NCI-H146 treated with DMSO at 0.1 percent for 48 hours (cell line): ENCODE measurements around the gene CTSF.
"Not testable (repeated sequence)": the region's sequence is repeated elsewhere in the genome, so short reads cannot be mapped to it uniquely, and the experiment has no call there.

Experiments
- DNase-seq: peaks from one replicate; lab custom pipeline; 2025; ENCODE audit not compliant: unreplicated experiment; lab: John Stamatoyannopoulos, UW

CTSF gene

GRCh38 chr11:66559866-66560676 is 8.3 kb downstream of the CTSF start:
- no peak for DNase-seq

GRCh38 chr11:66559142-66559865 is 9.1 kb downstream of the CTSF start:
- DNase-seq: no peak

GRCh38 chr11:66557733-66558326 is 10.6 kb downstream of the CTSF start:
- DNase-seq: no peak

GRCh38 chr11:66556086-66556485 is 12.3 kb downstream of the CTSF start:
- DNase-seq: no peak

- DNase-seq: no peak
These were observed 13.0 kb downstream of the CTSF start for GRCh38 chr11:66555416-66555815.

DNA sequence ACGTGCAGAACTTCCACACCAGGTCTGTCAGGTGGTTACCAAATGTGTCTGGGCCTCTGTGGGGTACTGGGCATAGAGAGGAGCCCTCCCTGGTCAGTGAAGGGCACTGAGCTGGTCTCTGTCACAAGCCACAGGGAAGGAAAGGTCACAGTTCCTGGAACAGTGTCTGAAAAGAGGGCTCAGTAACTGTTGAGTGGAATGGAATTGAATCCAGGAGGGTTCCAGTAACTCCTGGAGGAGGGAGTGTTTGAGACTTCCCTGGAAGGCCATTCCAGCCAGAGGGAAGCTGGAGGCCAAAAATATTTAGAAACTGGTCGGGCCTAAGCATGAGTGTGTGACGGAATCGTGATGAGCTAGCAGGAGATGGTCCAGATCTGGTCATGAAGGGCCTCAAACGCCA is 13.8 kb downstream of the CTSF start:
- no peak for DNase-seq

- DNase-seq: no peak
These were observed 17.5 kb downstream of the CTSF start for GRCh38 chr11:66550887-66551286.

- DNase-seq: no peak
These were observed 18.7 kb downstream of the CTSF start for GRCh38 chr11:66549696-66550095.

DNA sequence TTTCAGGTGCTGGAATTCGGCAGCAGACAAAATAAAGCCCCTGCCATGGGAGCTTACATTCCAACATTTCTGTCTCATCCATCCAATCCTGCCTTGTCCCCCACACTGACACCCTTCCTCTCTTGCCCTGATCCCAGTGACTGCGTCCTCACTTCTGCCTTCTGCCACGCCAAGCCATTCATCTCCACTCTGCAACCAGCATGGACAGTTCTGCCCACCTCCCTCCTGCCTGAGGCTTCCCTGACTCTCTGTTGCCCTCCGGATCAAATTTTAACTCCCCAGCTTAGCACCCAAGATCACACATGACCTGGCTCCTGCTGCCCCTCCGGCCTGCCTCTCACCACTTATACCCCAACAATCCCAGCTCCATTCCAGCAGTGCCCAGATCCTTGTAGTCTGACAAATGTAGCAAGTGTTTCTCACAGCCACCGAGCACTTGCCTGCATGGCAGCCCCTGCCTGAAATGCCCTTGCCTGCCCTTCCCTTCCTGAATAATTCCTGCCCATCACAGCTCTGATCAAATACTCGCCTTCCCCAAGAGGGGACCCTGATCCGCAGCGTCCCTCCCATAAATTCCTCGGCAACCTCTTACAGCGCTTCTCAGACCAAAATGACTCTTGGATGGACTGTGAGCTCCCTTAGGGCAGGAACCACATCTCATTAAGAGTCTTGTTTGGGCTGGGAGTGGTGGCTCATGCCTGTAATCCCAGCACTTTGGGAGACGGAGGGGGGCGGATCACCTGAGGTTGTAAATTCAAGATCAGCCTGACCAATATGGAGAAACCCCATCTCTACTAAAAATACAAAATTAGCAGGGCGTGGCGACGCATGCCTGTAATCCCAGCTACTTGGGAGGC is 19.4 kb downstream of the CTSF start:
- no peak for DNase-seq

DNA sequence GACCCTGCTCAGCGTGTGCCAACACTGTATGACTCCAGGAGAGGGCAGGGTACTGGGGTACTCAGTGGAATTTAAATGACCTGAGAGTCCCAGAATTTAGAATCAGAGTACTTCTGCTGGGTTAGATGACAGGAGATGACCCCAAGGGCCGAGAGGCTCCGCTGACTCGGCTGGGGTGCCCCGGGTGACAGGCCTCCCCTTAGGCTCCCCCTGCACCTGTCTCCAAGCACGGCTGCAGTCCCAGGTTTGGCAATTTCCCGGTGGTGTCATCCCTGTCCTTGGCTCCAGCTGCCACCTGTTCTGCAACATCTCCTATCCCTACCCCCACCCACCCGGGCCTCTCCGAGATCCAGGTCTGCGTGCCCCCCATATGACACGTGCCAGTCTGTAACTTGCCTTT is 20.4 kb downstream of the CTSF start:
- DNase-seq: no peak

DNA sequence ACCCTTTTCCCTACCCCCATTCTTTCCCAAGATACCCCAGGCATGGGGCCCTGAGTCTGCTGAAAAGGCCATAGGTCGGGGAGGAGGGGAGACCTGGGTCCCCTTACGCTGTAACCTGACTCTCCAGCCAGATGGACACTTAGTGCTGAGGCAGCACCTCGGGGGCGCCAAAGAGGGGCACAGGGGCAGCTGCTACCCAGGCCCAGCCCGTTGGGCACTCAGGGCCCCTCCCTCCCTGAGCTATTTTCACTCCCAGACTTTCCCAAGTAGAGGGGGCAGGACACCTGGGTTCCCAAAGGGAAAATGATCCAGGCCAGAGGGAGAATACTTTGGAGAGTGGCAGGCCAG is 20.8 kb downstream of the CTSF start:
- DNase-seq: no peak

- DNase-seq: no peak
These were observed 21.3 kb downstream of the CTSF start for GRCh38 chr11:66546966-66547661.

DNA sequence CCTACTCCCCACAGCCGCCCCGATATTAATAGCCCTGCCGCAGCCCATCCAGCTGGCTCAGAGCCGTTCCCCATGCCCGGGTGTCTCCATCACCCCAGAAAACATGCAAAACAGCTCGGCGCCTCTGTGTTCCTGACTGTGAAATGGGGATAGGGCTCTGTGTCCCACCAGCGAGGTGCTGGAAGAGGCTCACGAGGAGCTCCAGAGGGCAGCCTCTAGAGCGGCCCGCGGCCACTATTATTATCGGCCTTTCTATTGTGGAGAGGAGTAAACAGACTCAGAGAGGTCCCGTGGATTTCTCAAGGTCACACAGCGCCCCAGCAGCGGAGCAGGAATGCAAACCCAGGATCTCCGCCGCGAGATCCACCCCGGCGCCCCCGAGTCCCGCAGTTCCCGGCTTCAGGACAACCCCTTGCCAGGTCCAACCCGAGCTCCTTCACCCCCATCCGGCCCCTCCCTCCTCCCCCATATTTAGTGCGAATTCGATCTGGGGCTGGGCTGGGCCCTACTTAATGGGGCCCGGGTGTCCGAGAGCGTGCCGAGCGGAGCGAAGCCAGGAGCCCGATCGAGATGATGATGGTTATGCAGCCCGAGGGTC is 21.9 kb downstream of the CTSF start, which contains the start of gene ACTN3:
Gene ACTN3 (plus strand): TSS at position 536 of the 598 bp plus-strand sequence. CDS start 35 bp downstream, at position 571.
- no peak for DNase-seq

GRCh38 chr11:66545701-66546367 is 22.6 kb downstream of the CTSF start, which contains the start of gene ZDHHC24:
Gene ZDHHC24, minus strand, starts transcription at chr11:66546048. Its CDS starts 45 bp downstream, at chr11:66546003.
- DNase-seq: peak; percentile 87

GRCh38 chr11:66544952-66545351 is 23.5 kb downstream of the CTSF start:
- DNase-seq: not testable (repeated sequence)

- DNase-seq: no peak
These were observed 24.9 kb downstream of the CTSF start for GRCh38 chr11:66543263-66544107.

DNA sequence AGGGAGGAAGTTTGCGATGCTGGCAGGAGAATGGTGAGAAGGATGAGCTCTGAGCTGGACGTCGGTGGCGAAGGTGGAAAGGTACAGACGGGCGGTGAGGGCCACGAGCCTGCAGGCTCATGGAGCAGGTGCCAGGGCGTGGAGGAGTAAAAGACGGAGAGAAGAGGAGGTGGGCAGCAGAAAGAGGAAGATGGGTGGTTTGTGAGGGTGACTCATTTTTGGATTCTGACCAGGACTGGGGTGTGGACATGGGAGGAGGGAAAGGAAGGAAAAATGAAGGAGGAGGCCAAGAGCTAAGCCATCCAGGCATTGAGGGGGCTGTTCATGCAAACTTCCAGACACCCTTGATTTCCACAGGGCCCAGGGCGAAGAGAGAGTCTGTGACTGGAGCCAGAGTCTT is 26.0 kb downstream of the CTSF start:
- DNase-seq: no peak

DNA sequence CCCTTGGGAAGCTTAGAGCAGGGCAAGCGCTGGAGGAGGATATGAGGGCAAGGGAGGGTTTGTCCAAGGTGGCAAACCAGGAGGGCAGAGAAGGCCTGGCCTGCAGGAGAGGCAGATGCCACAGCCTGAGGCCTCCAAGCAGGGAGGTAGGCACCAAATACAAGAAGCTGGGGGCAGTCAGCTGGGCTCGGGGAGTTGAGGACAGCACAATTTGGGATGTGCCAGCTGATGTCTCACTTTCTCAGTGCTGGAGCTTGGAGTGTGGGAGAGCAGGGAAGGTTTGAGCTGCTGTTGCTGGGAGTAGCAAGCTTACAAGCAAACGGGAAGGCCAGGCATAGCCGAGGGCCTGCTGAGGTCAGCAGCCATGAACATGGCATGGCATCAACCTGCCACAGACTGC is 26.5 kb downstream of the CTSF start:
- no peak for DNase-seq

GRCh38 chr11:66540598-66540997 is 27.8 kb downstream of the CTSF start:
- not testable (repeated sequence) for DNase-seq
